Muscle of leg (tissue), 11 donors: ENCODE results near the gene FAM174C. TPM values are rescaled to one million over a fixed set of nuclear protein-coding genes. Genes with fewer than 3 reads are reported as not detected.
"Not testable (repeated sequence)": the region's sequence is repeated elsewhere in the genome, so short reads cannot be mapped to it uniquely, and the experiment has no call there.

Experiments
- DNase-seq: peaks from one replicate; pipeline ENCODE4 v3.0.0; 2013
- H3K27ac ChIP-seq: one replicate; pipeline ENCODE4 v1.5.1; 2013; ENCODE audit warnings: mild to moderate bottlenecking, low read length, control low read depth
- H3K27me3 ChIP-seq: one replicate; pipeline ENCODE4 v1.6.1; 2013; ENCODE audit warnings: low read length; ENCODE audit not compliant: control insufficient read depth, insufficient read depth
- H3K36me3 ChIP-seq: one replicate; pipeline ENCODE4 v1.6.1; 2013; ENCODE audit warnings: low read length; ENCODE audit not compliant: control insufficient read depth, insufficient read depth
- H3K4me1 ChIP-seq: one replicate; pipeline ENCODE4 v1.6.1; 2013; ENCODE audit warnings: low read length; ENCODE audit not compliant: control insufficient read depth, insufficient read depth
- H3K4me3 ChIP-seq: one replicate; pipeline ENCODE4 v1.5.1; 2013; ENCODE audit warnings: low read length, control low read depth
- H3K9me3 ChIP-seq: replicated peaks from 2 replicates; pipeline ENCODE4 v1.6.1; 2013; ENCODE audit warnings: low read depth, low read length; ENCODE audit not compliant: control insufficient read depth
- WGBS: methylation state at CpG from one replicate; pipeline ENCODE4 v1.1.5; 2013; ENCODE audit warnings: missing lambda C conversion rate; ENCODE audit not compliant: insufficient coverage; 5-methylcytosine and 5-hydroxymethylcytosine counted together
- polyA plus RNA-seq, 8 donors: library from polyadenylated mRNA; unstranded; fragments of 120-200 nt; gene quantifications; one replicate each; pipeline versions ENCODE4 v1.2.1 to v1.2.3, GENCODE V29; 2013; ENCODE audit warnings: inconsistent platforms in 1 of 8, low replicate concordance in 1 of 8; ENCODE audit not compliant: insufficient read length in 8 of 8, insufficient read depth in 1 of 8
- total RNA-seq: library from RNA; stranded (reverse); fragments of 120-200 nt; gene quantifications from one replicate; pipeline ENCODE4 v1.2.4, GENCODE V29; 2013

The FAM174C gene
- total and polyA plus RNA-seq, 9 donors, result 11.6 to 17.8 (median 15.1) TPM

DNA sequence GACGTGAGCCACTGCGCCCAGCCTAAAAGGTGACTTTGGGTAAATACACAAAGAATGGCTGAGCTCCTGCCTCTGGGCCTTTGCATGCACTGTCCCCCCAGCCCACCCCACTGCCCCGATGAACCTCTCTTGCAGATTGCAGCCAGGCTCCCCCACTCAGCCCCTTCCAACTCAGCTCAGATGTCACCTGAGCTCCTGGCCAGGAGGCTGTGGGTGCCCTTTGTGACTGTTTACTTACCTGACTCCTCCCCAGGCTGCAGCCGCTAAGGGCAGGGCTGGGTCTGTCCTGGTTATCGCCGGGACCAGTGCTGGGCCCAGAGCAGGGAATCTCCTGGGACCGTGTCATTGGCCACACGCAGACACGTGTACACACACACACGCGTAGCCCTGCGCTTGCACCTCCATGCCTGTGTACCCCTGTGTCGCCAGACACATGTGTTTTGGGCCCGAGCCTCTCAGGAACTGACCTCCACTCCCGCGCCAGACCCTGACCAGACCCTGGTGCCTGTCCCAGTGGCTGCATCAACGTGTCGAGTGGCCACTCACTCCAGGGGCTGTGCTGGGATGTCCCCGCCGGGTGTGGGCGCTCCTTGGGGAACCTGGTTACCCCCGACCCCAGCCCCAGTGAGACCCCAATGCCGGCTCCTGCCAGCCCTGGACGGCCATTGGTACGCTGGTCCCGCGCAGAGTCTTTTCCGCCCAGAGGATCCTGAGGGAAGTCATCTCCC, 29.0 kb downstream of the FAM174C start:
- H3K27ac ChIP-seq, result no peak overlapping the region
- no peak overlapping the region for H3K4me3 ChIP-seq
- DNase-seq, result no peak
- no peaks in the 10 kb centered on the region for H3K9me3 ChIP-seq
- H3K4me1 ChIP-seq, result no peaks in the 10 kb centered on the region
- 81% methylated on average over 27 of the region's 28 CpGs for WGBS
- no peaks in the 10 kb centered on the region for H3K36me3 ChIP-seq
- peaks cover 11% of the 10 kb centered on the region for H3K27me3 ChIP-seq

DNA sequence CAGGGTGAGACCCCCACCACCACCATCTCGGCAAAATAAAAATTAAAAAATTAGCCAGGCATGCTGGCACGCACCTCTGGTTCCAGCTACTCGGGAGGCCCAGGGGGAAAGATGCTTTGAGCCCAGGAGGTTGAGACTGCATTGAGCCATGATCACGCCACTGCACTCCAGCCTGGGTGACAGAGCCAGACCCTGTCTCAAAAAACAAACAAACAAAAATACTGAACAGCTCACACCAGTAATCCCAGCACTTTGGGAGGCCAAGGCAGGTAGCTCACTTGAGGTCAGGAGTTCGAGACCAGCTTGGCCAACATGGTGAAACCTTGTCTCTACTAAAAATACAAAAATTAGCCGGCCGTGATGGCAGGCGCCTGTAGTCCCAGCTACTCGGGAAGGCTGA, 30.0 kb downstream of the FAM174C start:
- 67% methylated on average over 3 of the region's 9 CpGs for WGBS
- H3K9me3 ChIP-seq, DNase-seq, H3K4me1 ChIP-seq, H3K4me3 ChIP-seq, H3K36me3 ChIP-seq, H3K27ac ChIP-seq: not testable (repeated sequence)
- H3K27me3 ChIP-seq, result peaks cover 17% of the 10 kb centered on the region

DNA sequence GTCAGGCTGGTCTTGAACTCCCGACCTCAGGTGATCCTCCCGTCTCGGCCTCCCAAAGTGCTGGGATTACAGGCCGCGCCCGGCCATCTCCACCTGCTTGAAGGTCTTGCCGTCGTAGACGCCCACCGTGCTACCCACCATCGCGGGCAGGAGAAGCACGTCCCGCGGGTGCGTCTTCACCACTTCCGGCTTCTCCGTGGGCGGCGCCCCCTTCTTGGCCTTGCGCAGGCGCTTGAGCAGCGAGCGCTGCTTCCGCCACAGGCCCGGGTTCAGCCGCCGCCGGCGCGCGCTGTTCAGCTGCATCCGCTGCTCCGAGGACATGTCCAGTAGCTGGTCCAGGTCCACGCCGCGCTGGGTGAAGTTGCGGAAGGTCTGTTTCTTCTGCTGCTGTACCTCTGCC, 32.0 kb downstream of the FAM174C start:
- WGBS, result 92% methylated on average over 32 of the region's 38 CpGs
- Histone ChIP-seq H3K27ac (no peak overlapping the region), H3K9me3 (no peaks in the 10 kb centered on the region), H3K27me3 (peaks cover 13% of the 10 kb centered on the region), H3K4me3 (no peak overlapping the region), H3K4me1 (peaks cover 14% of the 10 kb centered on the region), H3K36me3 (no peaks in the 10 kb centered on the region)
- DNase-seq, result no peak

DNA sequence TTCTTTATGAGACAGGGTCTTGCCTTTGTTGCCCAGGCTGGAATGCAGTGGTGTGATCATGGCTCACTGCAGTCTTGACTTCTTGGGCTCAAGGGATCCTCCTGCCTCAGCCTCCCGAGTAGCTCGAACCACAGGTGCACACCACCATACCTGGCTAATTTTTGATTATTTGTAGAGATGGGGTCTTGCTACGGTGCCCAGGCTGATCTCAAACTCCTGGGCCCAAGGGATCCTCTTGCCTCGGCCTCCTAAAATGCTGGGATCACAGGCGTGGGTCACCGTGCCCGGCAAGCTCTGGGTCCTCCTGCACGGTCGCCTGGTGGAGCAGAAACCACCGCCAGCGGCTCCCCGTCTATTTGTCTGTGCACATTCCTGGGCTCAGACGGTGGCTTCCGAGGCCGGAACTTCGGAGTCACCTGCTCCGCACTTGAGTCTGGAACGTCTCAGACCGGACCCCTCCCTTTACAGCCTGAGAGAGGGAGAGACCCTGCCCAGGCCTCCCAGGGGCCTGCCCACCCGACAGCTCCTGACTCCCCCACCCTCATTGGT, 32.5 kb downstream of the FAM174C start:
- Histone ChIP-seq H3K27me3 (peaks cover 12% of the 10 kb centered on the region), H3K4me1 (peaks cover 19% of the 10 kb centered on the region), H3K36me3 (no peaks in the 10 kb centered on the region), H3K27ac (no peak overlapping the region), H3K9me3 (no peaks in the 10 kb centered on the region), H3K4me3 (no peak overlapping the region)
- no peak for DNase-seq
- 83% methylated on average over 17 of the region's 20 CpGs for WGBS

DNA sequence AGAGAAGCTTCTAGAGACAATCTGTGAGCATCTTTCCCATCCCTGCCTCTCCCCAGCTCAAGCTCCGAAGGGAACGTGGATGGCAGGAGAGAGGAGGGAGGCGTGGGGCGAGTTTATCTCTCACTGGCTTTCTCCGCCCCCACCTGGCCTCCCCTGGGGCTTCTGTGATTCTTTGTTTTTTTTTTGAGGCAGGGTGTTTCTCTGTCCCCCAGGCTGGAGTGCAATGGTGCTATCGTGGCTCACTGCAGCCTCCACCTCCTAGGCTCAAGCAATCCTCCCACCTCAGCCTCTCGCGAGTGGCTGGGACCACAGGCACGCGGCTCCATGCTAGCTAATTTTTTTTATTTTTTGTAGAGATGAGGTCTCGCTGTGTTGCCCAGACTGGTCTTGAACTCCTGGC, 33.4 kb downstream of the FAM174C start:
- peaks cover 28% of the 10 kb centered on the region for H3K4me1 ChIP-seq
- 54% methylated on average over 3 of the region's 11 CpGs for whole genome bisulfite sequencing
- H3K36me3 ChIP-seq, result no peaks in the 10 kb centered on the region
- H3K4me3 ChIP-seq, result no peak overlapping the region
- no peak overlapping the region for H3K27ac ChIP-seq
- H3K9me3 ChIP-seq, result no peaks in the 10 kb centered on the region
- H3K27me3 ChIP-seq, result peaks cover 15% of the 10 kb centered on the region
- no peak for DNase-seq

DNA sequence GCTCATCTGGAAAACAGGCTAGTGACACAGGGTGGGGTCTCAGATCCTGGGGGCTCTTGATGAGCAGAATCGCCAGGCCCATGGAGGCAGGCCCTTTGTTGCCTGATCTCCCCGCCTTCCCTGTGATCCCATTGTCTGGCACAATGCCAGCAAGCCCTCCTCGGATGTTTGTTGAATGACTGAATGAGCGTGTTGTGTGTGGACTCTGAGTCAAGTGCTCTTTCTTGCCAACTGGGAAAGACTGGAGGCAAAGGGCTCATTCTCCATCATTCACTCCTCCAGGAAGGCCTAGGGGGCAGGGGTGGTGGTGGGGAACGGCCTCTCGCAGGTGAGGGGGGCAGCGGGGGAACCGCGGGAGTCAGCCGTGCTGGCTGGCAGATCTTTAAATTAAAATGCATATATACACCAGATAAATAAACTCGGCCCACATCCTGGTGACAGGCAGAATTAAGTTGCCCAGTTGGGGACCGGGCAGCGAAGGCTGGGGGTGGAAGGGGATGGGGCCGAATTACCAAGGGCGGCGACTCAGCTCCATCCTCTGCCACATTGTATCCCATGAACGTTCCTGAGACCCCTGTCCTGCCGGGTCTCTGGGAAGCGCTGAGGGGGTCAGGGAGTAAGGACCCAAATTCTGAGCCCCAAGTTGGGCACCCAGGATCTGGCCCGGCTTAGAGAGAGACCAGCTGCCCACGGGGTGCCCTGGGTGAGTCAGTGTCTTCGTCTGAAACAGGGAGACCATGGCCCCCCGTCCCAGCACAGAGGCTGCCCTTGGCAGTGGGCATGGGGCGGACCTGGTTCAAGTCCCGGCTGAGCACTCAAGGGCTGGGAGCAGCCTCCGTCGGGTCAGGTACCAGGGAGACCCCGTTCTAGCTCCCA, 34.9 kb downstream of the FAM174C start:
- 49% methylated on average over 13 of the region's 28 CpGs for WGBS
- no peaks in the 10 kb centered on the region for H3K9me3 ChIP-seq
- peaks cover 34% of the 10 kb centered on the region for H3K4me1 ChIP-seq
- H3K4me3 ChIP-seq, result no peak overlapping the region
- peaks cover 20% of the 10 kb centered on the region for H3K27me3 ChIP-seq
- no peak for DNase-seq
- H3K36me3 ChIP-seq, result no peaks in the 10 kb centered on the region
- H3K27ac ChIP-seq, result no peak overlapping the region

DNA sequence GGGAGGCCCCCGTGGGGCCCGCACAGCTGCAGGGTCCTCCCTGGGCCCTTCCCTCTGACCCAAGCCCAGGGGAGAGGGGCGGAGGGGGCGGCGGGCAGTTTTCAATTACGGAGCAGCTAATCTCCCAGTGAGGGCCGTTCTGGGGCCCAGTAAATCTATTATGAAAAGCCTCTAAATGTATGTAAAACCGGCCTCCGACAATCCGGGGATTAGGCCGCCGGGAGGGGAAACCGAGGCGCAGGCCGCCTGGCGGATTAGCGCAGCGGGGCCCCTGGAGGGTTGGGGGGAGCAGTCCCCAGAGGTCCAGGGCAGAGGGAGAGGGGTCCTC, 35.5 kb downstream of the FAM174C start:
- Histone ChIP-seq H3K27me3 (peaks cover 25% of the 10 kb centered on the region), H3K9me3 (no peaks in the 10 kb centered on the region), H3K27ac (no peak overlapping the region), H3K4me3 (no peak overlapping the region), H3K36me3 (no peaks in the 10 kb centered on the region), H3K4me1 (peaks cover 38% of the 10 kb centered on the region)
- 70% methylated on average over 16 of the region's 18 CpGs for WGBS
- DNase-seq, result no peak

DNA sequence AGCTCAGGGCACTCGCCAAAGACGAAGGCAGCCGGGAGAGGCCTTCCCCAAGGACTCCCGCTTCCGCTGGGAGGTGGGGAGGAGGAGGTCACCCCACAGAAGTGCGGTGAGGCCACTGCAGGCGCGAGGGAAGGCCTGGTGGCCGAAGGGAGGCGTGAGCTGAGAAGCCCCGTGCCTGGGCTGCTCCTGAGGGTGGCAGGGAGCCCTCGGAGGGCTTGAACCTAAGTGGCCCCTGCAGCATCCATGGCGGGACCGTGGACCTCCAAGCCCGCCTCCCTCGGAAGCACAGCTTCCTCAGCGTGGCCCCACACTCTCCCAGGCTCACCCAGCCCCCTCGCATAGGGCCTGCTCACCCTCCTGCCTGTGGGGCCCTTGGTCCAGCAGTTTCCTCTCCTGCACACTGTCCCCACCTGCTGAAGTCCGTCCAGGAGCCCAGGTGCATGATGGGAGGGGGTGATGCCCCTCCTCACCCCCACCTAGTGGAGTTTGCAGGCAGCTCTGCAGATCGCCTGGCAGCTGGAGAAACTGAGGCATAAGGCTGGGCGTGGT, 36.3 kb downstream of the FAM174C start:
- no peak overlapping the region for H3K27ac ChIP-seq
- DNase-seq, result no peak
- no peak overlapping the region for H3K4me3 ChIP-seq
- H3K9me3 ChIP-seq, result no peaks in the 10 kb centered on the region
- peaks cover 43% of the 10 kb centered on the region for H3K4me1 ChIP-seq
- WGBS, result 58% methylated on average over 19 of the region's 21 CpGs
- peaks cover 33% of the 10 kb centered on the region for H3K27me3 ChIP-seq
- no peaks in the 10 kb centered on the region for H3K36me3 ChIP-seq

DNA sequence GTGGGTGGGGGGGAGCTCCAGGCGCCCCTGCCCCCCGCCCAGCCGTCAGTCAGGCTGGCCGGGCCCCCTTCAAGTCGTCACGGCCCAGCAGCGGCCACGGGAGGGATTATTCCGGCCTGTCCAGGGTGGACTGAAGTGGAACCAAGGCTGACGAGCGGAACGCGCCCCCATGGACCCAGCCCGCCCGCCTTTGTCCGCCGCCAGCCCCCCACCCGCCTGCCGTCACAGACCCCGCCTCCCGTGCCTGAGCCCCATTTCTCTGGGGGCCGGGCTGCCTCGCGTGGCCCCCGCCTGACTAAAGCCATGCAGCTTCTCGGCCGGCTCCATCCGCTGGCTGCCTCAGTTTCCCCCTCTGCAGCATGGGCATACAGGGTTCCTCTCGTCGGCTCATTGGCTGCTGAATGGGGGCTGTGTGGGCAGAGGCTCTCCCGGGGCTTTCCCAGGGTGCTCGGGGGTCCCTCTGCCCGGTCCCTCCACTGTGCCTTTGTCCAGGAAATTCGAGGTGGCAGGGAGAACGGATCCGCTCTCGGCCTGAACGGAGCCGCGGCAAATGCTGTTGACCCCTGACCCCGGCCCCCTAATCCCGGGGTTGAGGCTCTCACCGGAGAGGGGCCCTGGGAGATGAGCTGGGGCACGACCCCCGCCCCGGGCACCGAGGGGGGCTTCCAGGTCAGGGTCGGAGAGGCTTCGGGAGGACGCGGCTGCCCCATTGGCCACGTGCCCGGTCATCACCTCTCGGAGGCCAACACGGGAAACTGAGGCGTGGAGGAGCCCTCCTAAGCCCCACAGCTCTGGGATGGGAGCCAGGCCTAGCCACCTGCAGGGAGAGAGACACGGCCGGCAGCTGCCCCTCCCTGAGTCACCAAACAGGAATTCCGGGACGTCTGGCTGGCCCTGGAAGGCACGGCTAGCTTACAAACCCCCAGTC, 37.7 kb downstream of the FAM174C start:
- peak; percentile 44 for DNase-seq
- Histone ChIP-seq H3K4me3 (no peak overlapping the region), H3K36me3 (no peaks in the 10 kb centered on the region), H3K27ac (no peak overlapping the region), H3K9me3 (no peaks in the 10 kb centered on the region), H3K27me3 (peaks cover 47% of the 10 kb centered on the region), H3K4me1 (peaks cover 43% of the 10 kb centered on the region)
- WGBS, result 54% methylated on average over 55 of the region's 61 CpGs
